ENCODE data around the gene HINFP. TPM values are rescaled to one million over a fixed set of nuclear protein-coding genes. Genes with fewer than 3 reads are reported as not detected.

The HINFP gene
- total RNA-seq, 1 donor from 2014 or later: 13.2 TPM

Other genes starting within 250 kb of the HINFP start
- 0.20 TPM for gene CXCR5, start 237.7 kb upstream of the HINFP start, total RNA-seq
- 44.6 TPM for gene BCL9L, start 195.7 kb upstream of the HINFP start, total RNA-seq
- gene UPK2, start 165.3 kb upstream of the HINFP start, total RNA-seq: 0.32 TPM
- not detected for gene FOXR1, start 149.8 kb upstream of the HINFP start, total RNA-seq
- 11.9 TPM for gene CENATAC, start 123.4 kb upstream of the HINFP start, total RNA-seq
- 1,002 TPM for gene RPS25, start 103.2 kb upstream of the HINFP start, total RNA-seq
- gene TRAPPC4, start 102.8 kb upstream of the HINFP start, total RNA-seq: 42.4 TPM
- 7.2 TPM for gene SLC37A4, start 90.7 kb upstream of the HINFP start, total RNA-seq
- 63.2 TPM for gene HYOU1, start 64.4 kb upstream of the HINFP start, total RNA-seq
- 17.8 TPM for gene VPS11, start 53.8 kb upstream of the HINFP start, total RNA-seq
- gene HMBS, start 36.7 kb upstream of the HINFP start, total RNA-seq: 23.7 TPM
- gene DPAGT1, start 19.7 kb upstream of the HINFP start, total RNA-seq: 36.3 TPM
- gene C2CD2L, start 14.2 kb upstream of the HINFP start, total RNA-seq: 6.5 TPM
- gene ABCG4, start 27.5 kb downstream of the HINFP start, total RNA-seq: 0.52 TPM
- 60.3 TPM for gene NLRX1, start 47.1 kb downstream of the HINFP start, total RNA-seq
- gene NHERF4, start 63.9 kb downstream of the HINFP start, total RNA-seq: not detected
- gene CBL, start 84.8 kb downstream of the HINFP start, total RNA-seq: 11.0 TPM
- gene MCAM, start 195.6 kb downstream of the HINFP start, total RNA-seq: 25.0 TPM
- 22.2 TPM for gene RNF26, start 212.9 kb downstream of the HINFP start, total RNA-seq
- gene C1QTNF5, start 219.3 kb downstream of the HINFP start, total RNA-seq: 2.0 TPM
- gene MFRP, start 225.1 kb downstream of the HINFP start, total RNA-seq: not detected